Measurements from ENCODE around the gene RENBP.

Gene RENBP

DNA sequence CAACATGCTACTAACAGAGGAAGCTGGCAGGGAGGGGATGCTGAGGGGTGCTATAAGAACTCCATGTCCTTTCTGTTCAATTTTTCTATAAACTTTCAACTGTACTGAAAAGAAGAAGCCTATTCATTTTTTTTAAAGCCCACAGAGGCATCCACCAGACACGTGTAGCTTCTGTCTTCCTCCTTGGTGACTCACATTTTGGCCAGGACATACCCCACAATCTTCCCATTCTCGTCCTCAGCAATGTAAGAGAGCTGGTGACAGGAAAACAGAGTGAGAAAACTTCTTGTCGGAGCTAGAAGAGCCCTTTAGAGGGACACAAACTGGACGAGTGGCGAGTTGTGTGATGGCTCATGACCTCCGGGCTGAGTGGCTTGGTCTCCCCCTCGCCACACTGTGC lies 10.7 kb downstream of the RENBP start:
- peaks cover 41% of the 10 kb centered on the region for H3K79me2 ChIP-seq (ENCODE audit: low read length)
- H4K20me1 ChIP-seq (ENCODE audit: insufficient read depth, low read length) = no peaks in the 10 kb centered on the region
- no peak overlapping the region for H2AFZ ChIP-seq (ENCODE audit: low read length)
- TF ChIP-seq EZH2 (optimal IDR thresholded peaks at IDR 0.05; ENCODE audit: low read depth, low read length) (no peak), EZH2phosphoT487 (IDR thresholded peaks at IDR 0.05; ENCODE audit: low read length) (no peak)
- TF ChIP-seq, protein P1, sequence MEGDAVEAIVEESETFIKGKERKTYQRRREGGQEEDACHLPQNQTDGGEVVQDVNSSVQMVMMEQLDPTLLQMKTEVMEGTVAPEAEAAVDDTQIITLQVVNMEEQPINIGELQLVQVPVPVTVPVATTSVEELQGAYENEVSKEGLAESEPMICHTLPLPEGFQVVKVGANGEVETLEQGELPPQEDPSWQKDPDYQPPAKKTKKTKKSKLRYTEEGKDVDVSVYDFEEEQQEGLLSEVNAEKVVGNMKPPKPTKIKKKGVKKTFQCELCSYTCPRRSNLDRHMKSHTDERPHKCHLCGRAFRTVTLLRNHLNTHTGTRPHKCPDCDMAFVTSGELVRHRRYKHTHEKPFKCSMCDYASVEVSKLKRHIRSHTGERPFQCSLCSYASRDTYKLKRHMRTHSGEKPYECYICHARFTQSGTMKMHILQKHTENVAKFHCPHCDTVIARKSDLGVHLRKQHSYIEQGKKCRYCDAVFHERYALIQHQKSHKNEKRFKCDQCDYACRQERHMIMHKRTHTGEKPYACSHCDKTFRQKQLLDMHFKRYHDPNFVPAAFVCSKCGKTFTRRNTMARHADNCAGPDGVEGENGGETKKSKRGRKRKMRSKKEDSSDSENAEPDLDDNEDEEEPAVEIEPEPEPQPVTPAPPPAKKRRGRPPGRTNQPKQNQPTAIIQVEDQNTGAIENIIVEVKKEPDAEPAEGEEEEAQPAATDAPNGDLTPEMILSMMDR (IDR thresholded peaks at IDR 0.05; ENCODE audit: low read length) = no peak
- 0 out of 2 replicates have a peak, but pooled peaks cover 4% of the 10 kb centered on the region for H3F3A ChIP-seq (ENCODE audit: insufficient read depth, low read length)
- no peaks in the 10 kb centered on the region for H3K9me2 ChIP-seq (replicated peaks; ENCODE audit: insufficient read depth, low read length)
- H3K4me1 ChIP-seq (ENCODE audit: low read length) = peaks cover 8% of the 10 kb centered on the region; the same call in 1 of the 2 replicates
- H3K4me3 ChIP-seq (ENCODE audit: low read length) = peak overlapping the region; percentile 70
- H3K9ac ChIP-seq (ENCODE audit: low read length) = peak overlapping the region; percentile 72; the same call in 1 of the 2 replicates
- H3K4me2 ChIP-seq (ENCODE audit: low read depth, low read length) = peak overlapping the region; percentile 72
- no peaks in the 10 kb centered on the region for H3K9me3 ChIP-seq (replicated peaks; ENCODE audit: insufficient read depth, low read length)
- H3K27ac ChIP-seq (ENCODE audit: low read length) = no peak overlapping the region
- H3K36me3 ChIP-seq (replicated peaks; ENCODE audit: insufficient read depth, low read length) = no peaks in the 10 kb centered on the region
- no peak for DNase-seq
- H3K27me3 ChIP-seq (replicated peaks; ENCODE audit: insufficient read depth, low read length) = no peaks in the 10 kb centered on the region

DNA sequence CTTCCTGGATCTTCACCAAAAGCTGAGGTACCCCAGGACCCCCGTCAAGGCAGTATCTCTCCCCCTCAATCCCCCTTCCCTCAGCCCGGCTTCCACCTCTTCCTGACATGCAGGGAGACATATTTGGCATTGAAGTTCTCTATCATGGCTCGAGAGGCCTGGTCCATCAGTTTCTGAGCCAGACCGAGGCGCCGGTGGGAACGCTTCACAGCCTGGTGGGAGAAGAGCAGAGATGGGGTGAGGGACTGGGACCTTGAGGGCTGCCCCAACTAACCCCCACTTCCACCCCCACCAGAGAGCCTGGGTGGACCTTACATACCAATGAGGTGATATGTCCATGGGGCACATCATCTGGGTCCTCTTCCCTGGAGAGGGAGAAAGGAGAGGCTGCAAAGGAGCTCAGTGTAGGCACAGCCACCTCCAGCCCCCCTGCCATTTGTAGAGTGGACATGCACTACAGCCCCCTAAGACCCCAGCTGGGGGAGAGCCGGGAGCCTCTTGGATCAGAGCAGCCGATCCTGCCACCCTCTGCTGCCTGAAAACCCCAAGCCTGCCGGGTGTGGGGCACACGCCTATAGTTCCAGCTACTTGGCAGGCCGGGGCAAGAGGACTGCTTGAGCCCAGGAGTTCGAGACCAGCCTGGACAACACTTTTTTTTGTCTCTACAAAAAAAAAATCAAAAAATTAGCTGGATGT lies 12.1 kb downstream of the RENBP start:
- Histone ChIP-seq H3K9me3 (replicated peaks; ENCODE audit: insufficient read depth, low read length) (no peaks in the 10 kb centered on the region), H3K4me3 (ENCODE audit: low read length) (no peak overlapping the region), H3K9ac (ENCODE audit: low read length) (no peak overlapping the region), H3K4me2 (ENCODE audit: low read depth, low read length) (no peak overlapping the region), H3F3A (ENCODE audit: insufficient read depth, low read length) (peaks cover 9% of the 10 kb centered on the region; the same call in 1 of the 2 replicates), H3K36me3 (replicated peaks; ENCODE audit: insufficient read depth, low read length) (no peaks in the 10 kb centered on the region), H3K9me2 (replicated peaks; ENCODE audit: insufficient read depth, low read length) (no peaks in the 10 kb centered on the region), H2AFZ (ENCODE audit: low read length) (no peak overlapping the region), H3K27ac (ENCODE audit: low read length) (no peak overlapping the region), H4K20me1 (ENCODE audit: insufficient read depth, low read length) (no peaks in the 10 kb centered on the region), H3K4me1 (ENCODE audit: low read length) (peaks cover 8% of the 10 kb centered on the region; the same call in 1 of the 2 replicates), H3K79me2 (ENCODE audit: low read length) (peaks cover 41% of the 10 kb centered on the region), H3K27me3 (replicated peaks; ENCODE audit: insufficient read depth, low read length) (no peaks in the 10 kb centered on the region)
- TF ChIP-seq EZH2 (optimal IDR thresholded peaks at IDR 0.05; ENCODE audit: low read depth, low read length) = no peak
- TF ChIP-seq EZH2phosphoT487 (IDR thresholded peaks at IDR 0.05; ENCODE audit: low read length) = no peak
- TF ChIP-seq, protein P1 (IDR thresholded peaks at IDR 0.05; ENCODE audit: low read length) = no peak
- DNase-seq = no peak

DNA sequence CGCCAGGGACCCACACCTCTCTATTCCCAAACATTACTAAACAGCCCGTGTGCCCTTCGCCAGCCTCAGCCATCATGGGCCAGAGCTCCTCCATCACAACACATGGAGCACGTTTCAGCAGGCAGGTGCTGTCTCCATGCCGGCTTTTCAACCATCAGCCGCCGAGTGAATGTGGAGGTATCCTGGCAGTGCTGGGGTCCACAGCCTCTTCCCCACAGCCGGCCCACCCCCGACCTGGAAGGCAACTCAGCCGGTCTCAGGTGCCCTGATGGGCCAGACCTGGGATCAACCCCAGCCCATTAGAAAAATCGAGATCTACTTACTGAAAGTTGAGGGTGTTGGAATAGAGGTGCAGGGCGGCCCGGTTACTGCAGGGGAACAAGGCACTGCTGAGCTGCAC lies 12.7 kb downstream of the RENBP start:
- H3K9me3 ChIP-seq (replicated peaks; ENCODE audit: insufficient read depth, low read length) = no peaks in the 10 kb centered on the region
- no peak overlapping the region for H3K27ac ChIP-seq (ENCODE audit: low read length)
- H3K9ac ChIP-seq (ENCODE audit: low read length) = no peak overlapping the region

More for the DNA sequence above, 12.7 kb downstream of the RENBP start:
- Histone ChIP-seq H3K4me3 (ENCODE audit: low read length) (no peak overlapping the region), H3K9me2 (replicated peaks; ENCODE audit: insufficient read depth, low read length) (no peaks in the 10 kb centered on the region), H3K27me3 (replicated peaks; ENCODE audit: insufficient read depth, low read length) (no peaks in the 10 kb centered on the region), H3K36me3 (replicated peaks; ENCODE audit: insufficient read depth, low read length) (no peaks in the 10 kb centered on the region), H2AFZ (ENCODE audit: low read length) (no peak overlapping the region), H3K4me2 (ENCODE audit: low read depth, low read length) (no peak overlapping the region), H3F3A (ENCODE audit: insufficient read depth, low read length) (peaks cover 15% of the 10 kb centered on the region; the same call in 1 of the 2 replicates), H3K79me2 (ENCODE audit: low read length) (peaks cover 41% of the 10 kb centered on the region), H3K4me1 (ENCODE audit: low read length) (peaks cover 8% of the 10 kb centered on the region; the same call in 1 of the 2 replicates), H4K20me1 (ENCODE audit: insufficient read depth, low read length) (no peaks in the 10 kb centered on the region)
- TF ChIP-seq EZH2 (optimal IDR thresholded peaks at IDR 0.05; ENCODE audit: low read depth, low read length) (no peak), EZH2phosphoT487 (IDR thresholded peaks at IDR 0.05; ENCODE audit: low read length) (no peak)
- TF ChIP-seq, protein P1 (IDR thresholded peaks at IDR 0.05; ENCODE audit: low read length) = no peak
- DNase-seq = no peak

Data from MM.1S (cell line).